Measurements from ENCODE around the gene LRP5.

GRCh38 chr11:68403831-68404230 is 91.4 kb downstream of the LRP5 start:
- no peak for TF ChIP-seq POLR2AphosphoS5 (IDR thresholded peaks at IDR 0.05; ENCODE audit: low read depth, low read length)
- no peak for TF ChIP-seq TAF1 (IDR thresholded peaks at IDR 0.05; ENCODE audit: borderline replicate concordance, insufficient read depth, low read length)
